ENCODE measurements around the gene AP1S3.
"Not testable (repeated sequence)": the region's sequence is repeated elsewhere in the genome, so short reads cannot be mapped to it uniquely, and the experiment has no call there.

The AP1S3 gene

DNA sequence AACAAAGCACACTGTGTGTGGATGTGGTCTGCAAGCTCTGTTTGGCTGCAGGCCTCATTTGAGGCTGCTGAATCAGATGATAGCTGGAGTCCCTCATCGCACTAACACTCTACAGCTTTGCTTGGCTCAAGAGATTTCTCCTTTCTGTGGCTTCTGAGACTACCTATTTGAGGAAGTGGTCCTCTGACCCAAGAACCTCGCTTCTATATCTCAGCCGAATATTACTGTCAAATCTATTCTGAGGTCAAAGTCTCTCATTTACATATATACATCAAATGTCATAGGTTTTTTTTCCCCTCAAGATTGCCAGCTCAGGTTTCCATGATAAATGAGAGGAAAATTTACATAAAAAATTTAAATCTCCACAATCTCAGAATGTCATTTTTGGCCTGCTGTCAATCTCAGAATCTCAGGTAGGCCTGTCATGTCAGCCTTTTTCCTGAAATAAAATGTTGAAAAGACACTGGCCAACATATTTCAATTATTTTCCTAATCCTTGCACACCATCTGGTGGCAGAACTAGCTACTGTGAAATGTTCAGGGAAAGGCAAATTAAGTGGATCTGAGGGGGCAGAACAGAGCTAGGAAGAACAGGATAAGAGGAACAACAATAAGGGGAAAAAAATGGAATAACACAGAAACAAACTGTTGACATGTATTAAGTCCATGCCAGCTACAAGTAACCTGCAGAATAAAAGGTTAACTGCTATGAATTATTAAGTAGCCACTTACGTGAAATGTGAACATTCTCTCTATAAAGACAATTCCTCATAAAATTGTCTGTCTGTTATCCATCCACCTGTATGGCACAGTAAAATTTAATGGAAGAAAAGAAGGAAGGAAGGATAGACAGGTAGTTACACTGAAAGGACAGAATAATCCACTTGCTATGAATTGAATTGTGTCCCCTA, 39.3 kb downstream of the AP1S3 start:
- no peak for DNase-seq

DNA sequence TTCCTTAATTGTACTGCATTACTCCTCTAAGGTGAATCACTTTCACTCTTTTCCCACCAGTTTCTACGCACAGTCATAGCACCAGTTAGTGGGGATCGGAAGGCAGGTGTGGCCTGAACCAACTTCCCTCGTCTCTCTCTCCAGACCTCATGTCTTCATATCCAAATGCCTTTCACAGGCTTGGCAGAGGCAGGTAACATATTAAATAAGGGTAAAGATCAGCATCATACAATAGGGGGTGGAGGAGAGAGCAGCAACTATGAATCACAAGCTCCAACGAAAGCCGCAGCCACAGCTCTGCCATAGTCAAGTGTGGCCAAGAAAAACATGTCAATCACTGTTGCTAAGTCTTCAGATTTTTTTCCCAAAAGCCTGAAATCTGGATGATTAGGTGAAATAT, 40.3 kb downstream of the AP1S3 start:
- DNase-seq, result no peak

DNA sequence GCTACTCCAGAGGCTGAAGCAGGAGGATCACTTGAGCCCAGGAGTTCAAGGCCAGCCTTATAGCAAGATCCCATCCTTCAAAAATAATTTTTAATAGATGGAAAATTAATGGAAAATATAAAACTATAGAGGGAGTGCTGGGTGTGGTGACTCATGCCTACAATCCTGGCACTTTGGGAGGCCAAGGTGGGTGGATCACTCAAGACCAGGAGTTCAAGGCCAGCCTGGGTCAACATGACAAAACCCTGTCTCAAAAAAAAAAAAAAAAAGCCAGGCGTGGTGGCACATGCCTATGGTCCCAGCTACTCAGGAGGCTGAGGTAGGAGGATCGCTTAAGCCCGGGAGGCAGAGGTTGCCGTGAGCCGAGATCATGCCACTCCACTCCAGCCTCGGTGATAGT, 48.0 kb downstream of the AP1S3 start:
- DNase-seq, result no peak

DNA sequence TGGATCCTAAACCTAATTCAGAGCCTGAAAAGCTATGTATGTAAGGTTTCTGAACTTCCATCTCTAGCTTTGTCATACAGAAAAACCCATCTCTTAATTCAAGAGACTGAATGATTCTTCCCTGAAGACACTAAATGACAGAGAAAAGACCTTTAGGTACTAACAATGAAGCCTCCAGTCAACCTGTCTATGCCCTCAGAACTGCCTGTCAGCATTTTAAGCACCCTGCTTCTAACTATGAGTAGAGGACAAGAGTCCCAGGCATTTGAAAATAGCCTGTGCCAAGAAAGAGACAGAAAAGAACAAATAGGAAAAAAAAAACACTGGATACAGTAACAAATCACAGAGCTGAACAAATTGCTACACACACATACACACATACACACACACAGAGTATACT, 48.6 kb downstream of the AP1S3 start:
- DNase-seq, result no peak

DNA sequence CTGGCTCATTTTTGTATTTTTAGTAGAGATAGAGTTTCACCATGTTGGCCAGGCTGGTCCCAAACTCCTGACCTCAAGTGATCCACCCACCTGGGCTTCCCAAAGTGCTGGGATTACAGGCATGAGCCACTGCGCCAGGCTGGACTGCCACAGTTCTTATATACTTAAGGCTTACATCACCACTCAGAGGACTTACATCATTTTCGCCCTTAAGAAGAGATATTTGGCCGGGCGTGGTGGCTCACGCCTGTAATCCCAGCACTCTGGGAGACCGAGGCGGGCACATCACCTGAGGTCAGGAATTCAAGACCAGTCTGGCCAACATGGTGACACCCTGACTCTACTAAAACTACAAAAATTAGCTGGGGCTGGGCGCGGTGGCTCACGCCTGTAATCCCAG, 49.3 kb downstream of the AP1S3 start:
- DNase-seq, result not testable (repeated sequence)

DNA sequence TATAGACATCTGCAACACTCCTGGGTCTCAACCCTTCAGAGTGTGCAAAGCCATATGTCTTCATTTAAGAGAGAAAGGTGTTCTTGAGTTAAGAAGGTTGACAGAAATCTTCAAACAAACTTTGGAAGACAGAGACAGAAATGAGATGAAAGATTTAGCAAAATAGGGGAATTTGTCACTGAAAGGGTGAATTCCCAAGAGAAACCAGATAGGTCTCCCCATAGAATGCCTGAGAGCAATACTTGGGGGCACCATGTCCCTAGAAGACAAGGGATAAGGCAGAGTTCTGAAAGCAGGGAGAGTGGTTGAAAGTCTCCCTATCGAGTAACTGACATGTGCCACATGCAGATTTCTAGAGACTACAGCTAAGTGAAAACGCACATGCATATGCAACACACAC, 50.0 kb downstream of the AP1S3 start:
- DNase-seq, result no peak

DNA sequence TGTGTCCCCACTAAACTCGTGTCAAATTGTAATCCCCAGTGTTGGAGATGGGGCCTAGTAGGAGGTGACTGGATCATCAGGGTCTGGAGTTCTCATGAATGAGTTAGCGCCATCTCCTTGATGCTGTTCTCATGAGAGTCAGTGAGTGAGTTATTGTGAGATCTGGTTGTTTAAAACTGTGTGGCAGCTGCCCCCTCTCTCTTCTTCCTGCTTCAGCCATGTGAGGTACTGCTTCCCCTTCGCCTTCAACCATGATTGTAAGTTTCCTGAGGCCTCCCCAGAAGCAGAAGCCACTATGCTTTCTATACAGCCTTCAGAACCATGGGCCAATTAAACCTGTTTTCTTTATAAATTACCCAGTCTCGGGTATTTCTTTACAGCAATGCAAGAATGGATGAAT, 50.4 kb downstream of the AP1S3 start:
- DNase-seq, result no peak

DNA sequence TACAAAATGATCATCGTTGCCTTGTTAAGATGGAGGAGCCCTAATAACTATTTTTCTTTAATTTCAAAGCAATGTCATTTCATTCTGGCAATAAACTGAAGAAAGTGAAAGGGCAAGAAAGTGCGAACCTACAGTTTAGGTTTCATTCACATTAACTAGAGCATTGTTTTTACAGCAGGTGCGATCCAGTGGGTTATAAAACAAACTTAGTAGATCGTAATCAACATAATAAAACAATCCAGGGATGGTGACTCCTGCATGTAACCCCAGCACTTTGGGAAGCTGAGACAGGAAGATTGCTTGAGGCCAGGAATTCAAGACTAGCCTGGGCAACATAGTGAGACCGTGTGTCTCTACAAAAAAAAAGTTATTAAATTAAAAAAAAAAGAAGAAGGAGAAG, 51.1 kb downstream of the AP1S3 start:
- DNase-seq, result no peak

DNA sequence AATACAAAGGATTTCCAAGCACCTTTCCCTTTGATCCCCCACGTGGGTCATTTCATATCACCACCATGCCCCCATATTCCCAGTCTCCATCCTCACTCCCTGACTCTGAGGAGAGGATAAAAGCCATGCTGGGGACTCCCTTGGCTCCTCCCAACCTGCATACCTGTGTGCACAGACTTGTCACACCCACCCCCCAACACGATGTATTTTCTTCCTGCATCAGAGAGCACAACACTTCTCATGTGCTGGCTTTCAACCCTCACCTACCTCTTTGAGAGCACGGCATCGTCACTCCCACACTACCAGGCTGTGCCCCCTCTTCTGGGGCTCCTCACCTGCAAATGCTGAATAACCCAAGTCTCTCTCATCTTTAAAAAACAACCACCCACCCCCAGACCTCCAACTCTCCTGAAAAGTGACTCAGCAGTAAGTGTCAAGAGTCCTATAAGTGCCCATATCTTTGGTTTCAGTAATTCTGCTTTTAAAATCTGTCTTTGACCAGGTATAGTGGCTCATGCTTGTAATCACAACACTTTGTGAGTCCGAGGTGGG, 53.1 kb downstream of the AP1S3 start:
- DNase-seq, result no peak

DNA sequence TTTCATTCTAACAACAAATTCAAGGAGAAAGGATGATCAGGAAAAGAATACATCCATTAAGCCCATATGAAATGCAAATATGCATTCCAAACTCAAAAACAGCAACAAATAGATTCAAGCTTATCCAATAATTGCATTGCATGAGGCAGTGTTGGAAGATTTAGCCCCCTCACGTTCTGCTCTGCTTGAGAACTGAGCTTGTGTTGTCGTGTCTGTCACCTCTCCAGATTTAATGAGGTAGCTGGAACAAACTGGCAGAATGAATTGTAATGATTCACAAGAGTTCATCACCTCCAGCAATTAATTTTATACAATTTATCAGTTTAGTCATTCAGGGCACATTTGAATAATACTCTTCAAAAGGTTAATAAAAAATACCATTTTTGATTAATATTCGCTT, 54.8 kb downstream of the AP1S3 start:
- no peak for DNase-seq

DNA sequence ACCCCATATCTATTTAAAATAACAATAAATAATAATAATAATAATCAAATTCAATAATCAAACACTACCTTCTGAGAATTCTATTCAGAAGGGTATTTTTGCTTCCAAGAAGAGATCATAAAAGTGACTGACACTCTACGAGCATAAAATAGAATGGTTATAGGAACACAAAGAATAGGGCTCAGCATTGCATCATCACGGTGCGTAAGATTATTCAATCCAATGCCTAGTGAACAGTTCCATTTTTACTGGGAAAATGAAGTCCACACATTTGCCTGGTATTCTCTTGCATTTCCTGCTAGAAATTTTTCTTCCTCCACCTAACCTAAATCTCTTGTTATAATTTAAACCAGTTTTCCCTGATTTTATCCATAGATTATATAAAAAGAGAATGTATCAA, 55.8 kb downstream of the AP1S3 start:
- no peak for DNase-seq

DNA sequence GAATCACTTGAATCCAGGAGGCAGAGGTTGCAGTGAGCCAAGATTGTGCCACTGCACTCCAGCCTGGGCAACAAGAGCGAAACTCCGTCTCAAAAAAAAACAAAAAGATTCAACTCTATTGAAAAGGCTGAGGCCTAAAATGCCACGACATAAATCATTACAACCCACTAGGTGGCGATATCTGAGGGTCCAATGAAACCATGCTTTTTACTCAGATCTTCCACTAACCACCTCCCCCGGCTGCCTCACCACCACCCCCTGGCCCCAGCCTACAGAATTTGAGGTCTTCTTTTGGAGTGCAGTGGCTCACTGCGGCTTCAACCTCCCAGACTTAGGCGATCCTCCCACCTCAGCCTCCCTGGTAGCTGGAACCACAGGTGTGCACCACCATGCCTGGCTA, 57.5 kb downstream of the AP1S3 start:
- DNase-seq, result peak in 1 of 2 donors; percentile 13

DNA sequence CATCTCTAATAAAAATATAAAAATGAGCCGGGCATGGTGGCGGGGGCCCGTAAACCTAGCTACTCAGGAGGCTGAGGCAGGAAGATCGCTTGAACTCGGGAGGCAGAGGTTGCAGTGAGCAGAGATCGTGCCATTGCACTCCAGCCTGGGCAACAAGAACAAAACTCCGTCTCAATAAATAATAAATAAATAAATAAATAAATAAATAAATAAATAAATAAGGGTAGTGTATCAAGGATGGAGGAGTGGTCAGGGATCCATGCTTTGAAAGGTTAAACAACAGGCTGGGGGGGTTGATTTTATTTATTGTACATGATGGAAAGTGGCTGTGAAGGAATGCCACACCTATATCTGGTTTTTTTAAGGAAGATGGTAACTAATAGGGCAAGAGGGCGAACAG, 63.2 kb downstream of the AP1S3 start:
- no peak for DNase-seq

DNA sequence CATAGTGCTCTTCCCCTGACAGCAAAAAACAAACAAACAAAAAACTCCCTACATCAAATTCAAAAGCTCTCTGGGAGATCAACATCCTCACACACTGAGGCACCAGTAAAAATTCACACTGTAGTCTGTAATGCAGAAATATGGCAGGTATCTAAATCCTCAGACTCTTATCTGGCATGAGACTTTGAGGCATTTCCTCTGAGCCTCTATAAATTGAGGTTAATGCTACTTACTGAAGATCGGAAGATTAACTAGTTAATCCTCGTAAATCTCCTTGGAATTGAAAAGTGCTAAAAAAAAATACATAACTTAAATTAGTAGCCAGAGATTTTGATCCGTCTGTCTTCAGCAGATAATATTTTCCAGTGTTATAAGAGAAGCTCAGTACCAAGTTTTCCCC, 65.0 kb downstream of the AP1S3 start:
- no peak for DNase-seq

DNA sequence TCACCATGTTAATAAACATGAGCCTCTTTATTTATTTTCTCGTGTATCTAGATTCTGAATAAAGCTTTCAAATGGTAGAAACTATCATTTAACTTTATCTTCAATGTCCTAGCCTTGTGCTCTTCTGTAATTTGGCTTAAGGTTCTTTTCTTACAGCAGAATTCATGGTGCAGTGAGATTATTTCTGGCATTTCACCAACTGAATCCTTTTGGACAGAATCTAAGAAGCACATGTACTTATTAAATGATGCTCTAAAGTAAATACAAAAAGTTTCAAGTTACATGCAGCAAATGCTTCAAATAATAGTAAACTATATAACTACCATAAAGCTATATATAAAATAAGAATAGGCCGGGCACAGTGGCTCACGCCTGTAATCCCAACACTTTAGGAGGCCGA, 65.9 kb downstream of the AP1S3 start:
- DNase-seq, result no peak

DNA sequence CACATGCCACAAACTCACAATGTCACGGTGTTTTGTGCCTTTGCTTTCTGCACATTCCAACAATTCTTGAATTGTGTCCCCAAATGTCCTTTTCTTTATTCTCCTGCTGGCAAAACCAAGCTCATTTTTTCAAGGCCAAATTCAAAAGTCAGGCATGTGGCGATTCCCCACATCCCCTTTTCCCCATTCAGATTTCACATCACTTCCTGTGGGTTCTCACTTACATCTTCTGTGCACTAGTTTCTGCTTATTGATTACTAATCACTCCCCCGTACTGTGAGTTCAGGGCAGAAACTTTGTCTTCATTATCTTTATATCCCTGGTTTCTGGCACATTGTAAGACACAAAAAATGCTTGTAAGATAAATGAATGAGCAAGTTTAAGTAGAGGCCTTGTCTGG, 69.2 kb downstream of the AP1S3 start:
- DNase-seq, result no peak

DNA sequence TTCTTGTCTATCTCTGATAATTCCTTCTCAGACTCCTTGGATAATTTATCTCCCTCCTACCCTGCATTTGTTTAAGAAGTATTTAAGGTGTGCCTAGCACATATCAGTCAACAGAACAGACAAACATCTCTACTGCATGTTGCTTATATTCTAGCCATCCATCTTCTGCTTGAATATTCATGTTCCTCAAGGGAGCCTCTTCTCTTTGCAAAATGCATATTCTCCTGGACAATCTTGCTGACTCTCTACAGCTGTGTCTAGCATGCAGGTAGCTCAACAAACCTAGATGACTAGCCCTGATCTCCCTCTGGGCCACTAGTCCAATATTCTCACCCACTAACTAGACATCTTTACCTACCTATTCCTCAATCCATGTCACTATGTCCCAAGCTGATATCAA, 70.0 kb downstream of the AP1S3 start:
- no peak for DNase-seq

DNA sequence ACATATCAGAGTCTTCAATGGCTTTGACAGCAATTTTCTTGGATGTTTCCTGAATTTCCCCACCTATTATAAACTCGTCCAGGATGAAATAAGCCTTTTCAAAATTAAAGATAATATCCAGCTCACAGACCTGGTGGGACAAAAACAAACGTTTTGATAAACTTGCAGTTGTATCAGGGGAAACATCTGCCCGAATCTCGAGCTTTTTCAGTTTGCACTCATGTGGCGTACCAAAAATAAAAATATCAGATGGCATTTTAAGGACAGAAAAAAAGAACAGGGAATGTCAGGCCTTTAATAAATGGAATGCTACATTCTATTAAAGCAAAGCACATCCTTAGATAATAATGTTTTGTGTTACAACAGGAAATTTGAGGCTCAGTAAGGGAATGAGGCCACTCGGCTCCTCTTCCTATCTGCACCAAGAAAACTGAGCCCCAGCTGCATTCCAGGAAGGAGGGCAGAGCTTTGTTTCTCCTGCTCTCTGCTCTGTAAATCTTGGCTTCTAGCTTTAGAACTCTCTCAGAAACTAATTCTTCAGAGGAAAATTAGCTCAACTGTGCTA, 72.1 kb downstream of the AP1S3 start:
- DNase-seq, result no peak

DNA sequence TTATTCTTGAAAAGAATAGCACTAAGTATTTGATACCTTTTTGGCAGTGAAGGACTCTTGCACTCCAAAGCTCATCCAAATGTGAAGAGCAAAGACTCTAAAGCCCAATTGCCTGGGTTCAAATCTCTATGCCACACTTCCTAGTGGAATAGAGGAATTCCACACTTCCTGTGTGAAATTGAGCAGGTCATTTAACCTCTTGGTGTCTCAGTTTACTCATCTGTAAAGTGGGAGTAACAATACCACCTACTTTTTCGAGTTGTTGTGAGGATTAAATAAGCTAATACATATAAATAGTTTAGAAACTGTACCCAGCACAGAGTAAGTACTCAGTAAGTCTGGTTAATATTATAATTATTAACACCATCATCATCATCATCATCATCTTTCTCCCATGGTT, 72.6 kb downstream of the AP1S3 start:
- no peak for DNase-seq

DNA sequence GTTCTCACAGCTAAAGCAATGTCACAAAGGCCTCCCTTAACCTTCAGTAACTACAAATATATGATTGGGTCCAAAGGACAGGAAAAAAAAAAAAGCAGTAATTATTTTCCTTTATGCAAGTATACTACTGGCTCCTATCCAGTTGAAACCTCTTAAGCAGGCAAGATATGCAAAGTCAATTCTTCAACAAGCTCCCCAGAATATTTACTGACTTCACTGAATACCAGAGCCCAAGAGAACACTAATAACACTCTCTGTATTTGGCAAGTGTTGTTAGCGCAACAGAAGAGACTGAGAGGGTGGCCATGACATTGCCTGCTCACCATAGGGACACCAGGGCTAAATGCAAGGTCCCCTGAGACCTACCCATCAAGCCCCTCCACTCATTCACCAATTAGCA, 74.5 kb downstream of the AP1S3 start:
- DNase-seq, result no peak

DNA sequence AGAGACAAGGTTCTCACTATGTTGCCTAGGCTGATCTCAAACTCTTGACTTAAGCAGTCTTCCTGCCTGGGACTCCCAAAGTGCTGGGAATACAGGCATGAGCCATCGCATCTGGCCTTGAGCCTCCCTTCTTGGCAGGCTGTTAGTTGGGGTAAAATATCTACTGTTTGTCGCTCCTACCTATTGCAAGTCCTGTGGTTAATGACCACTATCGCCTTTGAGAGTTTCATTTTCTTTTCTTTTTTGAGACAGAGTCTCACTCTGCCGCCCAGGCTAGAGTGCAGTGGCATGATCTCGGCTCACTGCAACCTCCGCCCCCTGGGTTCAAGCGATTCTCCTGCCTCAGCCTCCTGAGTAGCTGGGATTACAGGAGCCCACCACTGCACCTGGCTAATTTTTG, 75.6 kb downstream of the AP1S3 start:
- not testable (repeated sequence) for DNase-seq

DNA sequence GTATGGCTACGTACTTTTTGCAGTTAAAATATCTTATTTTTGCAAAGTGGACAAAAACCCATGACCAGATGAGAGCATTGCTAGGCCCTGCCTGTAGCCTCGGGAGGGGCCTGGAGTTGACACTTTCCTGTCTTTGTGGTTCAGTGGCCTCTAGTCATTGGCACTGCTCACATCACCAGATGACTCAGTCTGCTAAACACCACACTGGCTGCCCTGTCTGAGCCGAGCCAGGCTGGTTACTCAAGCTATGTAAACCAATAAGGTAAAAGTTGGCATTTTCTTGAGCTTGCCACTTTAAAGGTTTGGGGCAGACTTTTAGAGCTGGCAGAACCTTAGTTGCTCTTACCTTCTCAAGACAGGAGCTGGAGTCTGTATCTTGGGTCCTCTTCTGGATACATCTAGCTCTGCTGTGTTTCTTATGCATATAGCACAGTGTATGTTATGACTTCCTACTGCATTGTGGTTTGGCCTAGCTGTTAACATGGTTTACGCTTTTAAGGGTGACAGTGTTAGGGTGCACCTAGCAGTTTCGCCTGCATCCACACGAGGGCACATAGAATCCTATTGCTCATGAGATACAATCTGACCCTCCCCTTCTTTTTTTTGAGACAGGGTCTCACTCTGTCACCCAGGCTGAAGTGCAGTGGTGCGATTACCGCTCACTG, 76.4 kb downstream of the AP1S3 start:
- DNase-seq, result no peak

DNA sequence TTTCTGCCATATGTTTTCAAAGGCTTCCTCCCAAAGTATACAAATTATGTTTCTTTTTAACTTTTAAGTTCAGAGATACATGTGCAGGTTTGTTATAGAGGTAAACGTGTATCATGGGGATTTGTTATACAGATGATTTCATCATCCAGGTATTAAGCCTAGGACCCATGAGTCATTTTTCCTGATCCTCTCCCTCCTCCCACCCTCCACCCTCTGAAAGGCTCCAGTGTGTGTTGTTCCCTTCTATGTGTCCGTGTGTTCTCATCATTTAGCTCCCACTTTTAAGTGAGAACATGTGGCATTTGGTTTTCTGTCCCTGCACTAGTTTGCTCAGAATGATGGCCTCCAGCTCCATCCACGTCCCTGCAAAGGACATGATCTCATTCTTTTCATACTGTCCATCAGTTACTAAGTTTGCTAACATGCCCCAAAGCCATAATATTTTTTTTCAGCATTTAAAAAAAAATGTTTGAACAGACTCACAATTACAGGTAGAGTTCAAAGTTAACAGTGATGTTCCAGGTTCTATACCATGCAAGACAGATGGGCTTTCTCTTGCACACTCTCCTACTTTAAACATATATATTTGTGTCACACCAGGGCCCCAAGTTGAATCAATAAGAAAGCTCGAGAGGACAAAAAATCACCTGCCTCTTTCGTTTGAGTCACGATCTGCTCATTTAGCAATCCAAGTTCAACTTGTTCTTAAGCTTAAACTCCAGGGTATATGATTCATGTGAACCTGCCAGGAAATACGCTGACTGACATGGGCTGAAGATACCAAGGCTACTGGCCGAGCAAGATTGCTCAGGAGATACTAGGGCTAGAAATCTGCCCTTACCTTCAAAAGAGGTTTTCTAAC, 77.6 kb downstream of the AP1S3 start:
- no peak for DNase-seq

Measured in bone marrow (tissue), 2 donors.